Measurements from ENCODE around the gene MPPED2.

MPPED2 gene

GRCh38 chr11:30364139-30364836 lies 221.9 kb downstream of the MPPED2 start:
- DNase-seq (ENCODE audit: low read depth, low spot score) = no peak

GRCh38 chr11:30360741-30361140 lies 225.4 kb downstream of the MPPED2 start:
- no peak for DNase-seq (ENCODE audit: low read depth, low spot score)
